Neural cell (in vitro differentiated cells): ENCODE results near the gene PRDM2. TPM values are rescaled to one million over a fixed set of nuclear protein-coding genes. Genes with fewer than 3 reads are reported as not detected.

ENCODE experiments used
- H2AFZ ChIP-seq: fragments of 200-600, 300-800 bp; sonication (generic), shearing (Covaris generic); 2 replicates; pipeline ENCODE4 v1.6.0; 2014; ENCODE audit warnings: low read depth, mild to moderate bottlenecking, antibody characterized with exemption, low read length, moderate library complexity
- H3F3A ChIP-seq: fragments of 200-600 bp; shearing (Covaris generic); 2 replicates; pipeline ENCODE4 v1.6.1; 2016; ENCODE audit warnings: mild to moderate bottlenecking, moderate library complexity, mixed read lengths, antibody characterized with exemption, low read length; ENCODE audit not compliant: insufficient read depth, poor library complexity, severe bottlenecking
- H3K27ac ChIP-seq: fragments of 200-600, 300-800 bp; sonication (generic), shearing (Covaris generic); 2 replicates; pipeline ENCODE4 v1.5.1; 2014; ENCODE audit warnings: mild to moderate bottlenecking, low read length, moderate library complexity
- H3K27me3 ChIP-seq: fragments of 300-800, 200-600 bp; sonication (generic), shearing (Covaris generic); 2 replicates; pipeline ENCODE4 v1.6.0; 2014; ENCODE audit warnings: mild to moderate bottlenecking, low read depth, low read length, moderate library complexity; ENCODE audit not compliant: insufficient read depth
- H3K36me3 ChIP-seq: fragments of 300-800, 200-600 bp; sonication (generic), shearing (Covaris generic); 2 replicates; pipeline ENCODE4 v1.5.1; 2014; ENCODE audit warnings: mild to moderate bottlenecking, antibody characterized with exemption, low read length, moderate library complexity; ENCODE audit not compliant: insufficient read depth
- H3K4me2 ChIP-seq: fragments of 300-800, 200-600 bp; sonication (generic), shearing (Covaris generic); 2 replicates; pipeline ENCODE4 v1.6.0; 2014; ENCODE audit warnings: mild to moderate bottlenecking, low read length
- H3K4me3 ChIP-seq: fragments of 300-800, 200-600 bp; sonication (generic), shearing (Covaris generic); 2 replicates; pipeline ENCODE4 v1.5.1; 2014; ENCODE audit warnings: mild to moderate bottlenecking, low read length, moderate library complexity
- H3K79me2 ChIP-seq: fragments of 200-600 bp; shearing (Covaris generic); replicated peaks from 2 replicates; pipeline ENCODE4 v1.6.0; 2014; ENCODE audit warnings: mild to moderate bottlenecking, low read length, moderate library complexity; ENCODE audit not compliant: insufficient read depth
- H3K9ac ChIP-seq: fragments of 300-800, 200-600 bp; sonication (generic), shearing (Covaris generic); 2 replicates; pipeline ENCODE4 v1.6.1; 2016; ENCODE audit warnings: mild to moderate bottlenecking, low read length, mixed read lengths
- H3K9me2 ChIP-seq: fragments of 200-600 bp; shearing (Covaris generic); 2 replicates; pipeline ENCODE4 v1.6.1; 2016; ENCODE audit warnings: mild to moderate bottlenecking, low read length, mixed read lengths; ENCODE audit not compliant: insufficient read depth
- H3K9me3 ChIP-seq: fragments of 200-600, 300-800 bp; sonication (generic), shearing (Covaris generic); 2 replicates; pipeline ENCODE4 v1.6.1; 2016; ENCODE audit warnings: mild to moderate bottlenecking, mixed run types, low read length, moderate library complexity, mixed read lengths
- H4K20me1 ChIP-seq: fragments of 200-600 bp; shearing (Covaris generic); 2 replicates; pipeline ENCODE4 v1.6.1; 2016; ENCODE audit warnings: mild to moderate bottlenecking, mixed run types; ENCODE audit not compliant: insufficient read depth
- EP300 ChIP-seq: fragments of 450-650 bp; conservative IDR thresholded peaks from 2 replicates; pipeline ENCODE4 v1.6.1; 2014; ENCODE audit warnings: antibody characterized with exemption, mild to moderate bottlenecking, moderate library complexity; ENCODE audit not compliant: poor library complexity, severe bottlenecking
- EZH2 ChIP-seq: fragments of 200-600, 300-800 bp; shearing (Covaris generic), sonication (generic); IDR thresholded peaks from 2 replicates; pipeline ENCODE4 v1.6.1; 2014; ENCODE audit warnings: antibody characterized with exemption, low read length, borderline replicate concordance, mild to moderate bottlenecking; ENCODE audit not compliant: insufficient read depth, poor library complexity, severe bottlenecking
- MXI1 ChIP-seq: fragments of 450-650 bp; conservative IDR thresholded peaks from 2 replicates; pipeline ENCODE4 v1.6.1; 2014; ENCODE audit warnings: antibody characterized with exemption, mild to moderate bottlenecking; ENCODE audit not compliant: poor library complexity, severe bottlenecking
- POLR2AphosphoS5 ChIP-seq: IDR thresholded peaks from 2 replicates; pipeline ENCODE4 v1.6.1; 2012
- RAD21 ChIP-seq: fragments of 450-650 bp; conservative IDR thresholded peaks from 2 replicates; pipeline ENCODE4 v1.6.1; 2014; ENCODE audit warnings: antibody characterized with exemption, mild to moderate bottlenecking, moderate library complexity
- SMC3 ChIP-seq: fragments of 450-650 bp; conservative IDR thresholded peaks from 2 replicates; pipeline ENCODE4 v1.6.1; 2014; ENCODE audit warnings: antibody characterized with exemption, mild to moderate bottlenecking, moderate library complexity; ENCODE audit not compliant: poor library complexity
- TAF1 ChIP-seq: IDR thresholded peaks from 2 replicates; pipeline ENCODE4 v1.6.1; 2012; ENCODE audit warnings: low read depth
- polyA plus RNA-seq: library from polyadenylated mRNA; depleted of rRNA; stranded (reverse); fragments of >200 nt; gene quantifications from 2 replicates; pipeline ENCODE4 v1.2.3, GENCODE V29; 2014
- TF ChIP-seq, protein P1 (sequence below): fragments of 450-650 bp; IDR thresholded peaks from 2 replicates; pipeline ENCODE4 v1.5.1; 2014; ENCODE audit warnings: antibody characterized with exemption, mild to moderate bottlenecking, moderate library complexity; ENCODE audit not compliant: poor library complexity, severe bottlenecking
- TF ChIP-seq, protein P2 (sequence below): IDR thresholded peaks from 2 replicates; pipeline ENCODE4 v1.6.1; 2012; ENCODE audit warnings: borderline replicate concordance

PRDM2 gene
- polyA plus RNA-seq, 1 donor from 2014 or later = 10.7 TPM

DNA sequence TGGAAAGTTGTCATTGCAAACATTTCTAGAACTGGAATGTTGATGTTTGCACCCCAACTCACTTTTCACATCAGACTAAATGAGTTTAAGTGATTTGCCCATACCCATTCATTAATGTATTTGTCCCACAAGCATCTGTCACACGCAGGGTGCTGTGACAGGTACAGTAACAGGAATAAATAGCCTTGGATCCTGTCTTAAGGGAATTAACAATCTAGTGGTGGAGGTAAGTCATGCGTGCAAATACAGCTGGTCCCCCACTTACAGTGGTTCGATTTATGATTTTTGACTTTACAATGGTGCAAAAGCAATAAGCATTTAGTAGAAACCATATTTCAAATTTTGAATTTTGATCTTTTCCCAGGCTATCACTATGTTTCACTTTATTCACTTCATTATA is 17.5 kb upstream of the PRDM2 start:
- H3K79me2 ChIP-seq = no peaks in the 10 kb centered on the region
- no peaks in the 10 kb centered on the region for H3K27me3 ChIP-seq
- no peaks in the 10 kb centered on the region for H3K9me2 ChIP-seq
- no peak overlapping the region for H3K4me3 ChIP-seq
- no peak overlapping the region for H3K4me2 ChIP-seq
- H2AFZ ChIP-seq = no peak overlapping the region
- H3K36me3 ChIP-seq = no peaks in the 10 kb centered on the region
- no peak overlapping the region for H3K9ac ChIP-seq
- TF ChIP-seq RAD21 (no peak), POLR2AphosphoS5 (no peak), EZH2 (no peak), MXI1 (no peak), EP300 (no peak), TAF1 (no peak), SMC3 (no peak)
- TF ChIP-seq, protein P1, sequence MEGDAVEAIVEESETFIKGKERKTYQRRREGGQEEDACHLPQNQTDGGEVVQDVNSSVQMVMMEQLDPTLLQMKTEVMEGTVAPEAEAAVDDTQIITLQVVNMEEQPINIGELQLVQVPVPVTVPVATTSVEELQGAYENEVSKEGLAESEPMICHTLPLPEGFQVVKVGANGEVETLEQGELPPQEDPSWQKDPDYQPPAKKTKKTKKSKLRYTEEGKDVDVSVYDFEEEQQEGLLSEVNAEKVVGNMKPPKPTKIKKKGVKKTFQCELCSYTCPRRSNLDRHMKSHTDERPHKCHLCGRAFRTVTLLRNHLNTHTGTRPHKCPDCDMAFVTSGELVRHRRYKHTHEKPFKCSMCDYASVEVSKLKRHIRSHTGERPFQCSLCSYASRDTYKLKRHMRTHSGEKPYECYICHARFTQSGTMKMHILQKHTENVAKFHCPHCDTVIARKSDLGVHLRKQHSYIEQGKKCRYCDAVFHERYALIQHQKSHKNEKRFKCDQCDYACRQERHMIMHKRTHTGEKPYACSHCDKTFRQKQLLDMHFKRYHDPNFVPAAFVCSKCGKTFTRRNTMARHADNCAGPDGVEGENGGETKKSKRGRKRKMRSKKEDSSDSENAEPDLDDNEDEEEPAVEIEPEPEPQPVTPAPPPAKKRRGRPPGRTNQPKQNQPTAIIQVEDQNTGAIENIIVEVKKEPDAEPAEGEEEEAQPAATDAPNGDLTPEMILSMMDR = no peak
- TF ChIP-seq, protein P2, sequence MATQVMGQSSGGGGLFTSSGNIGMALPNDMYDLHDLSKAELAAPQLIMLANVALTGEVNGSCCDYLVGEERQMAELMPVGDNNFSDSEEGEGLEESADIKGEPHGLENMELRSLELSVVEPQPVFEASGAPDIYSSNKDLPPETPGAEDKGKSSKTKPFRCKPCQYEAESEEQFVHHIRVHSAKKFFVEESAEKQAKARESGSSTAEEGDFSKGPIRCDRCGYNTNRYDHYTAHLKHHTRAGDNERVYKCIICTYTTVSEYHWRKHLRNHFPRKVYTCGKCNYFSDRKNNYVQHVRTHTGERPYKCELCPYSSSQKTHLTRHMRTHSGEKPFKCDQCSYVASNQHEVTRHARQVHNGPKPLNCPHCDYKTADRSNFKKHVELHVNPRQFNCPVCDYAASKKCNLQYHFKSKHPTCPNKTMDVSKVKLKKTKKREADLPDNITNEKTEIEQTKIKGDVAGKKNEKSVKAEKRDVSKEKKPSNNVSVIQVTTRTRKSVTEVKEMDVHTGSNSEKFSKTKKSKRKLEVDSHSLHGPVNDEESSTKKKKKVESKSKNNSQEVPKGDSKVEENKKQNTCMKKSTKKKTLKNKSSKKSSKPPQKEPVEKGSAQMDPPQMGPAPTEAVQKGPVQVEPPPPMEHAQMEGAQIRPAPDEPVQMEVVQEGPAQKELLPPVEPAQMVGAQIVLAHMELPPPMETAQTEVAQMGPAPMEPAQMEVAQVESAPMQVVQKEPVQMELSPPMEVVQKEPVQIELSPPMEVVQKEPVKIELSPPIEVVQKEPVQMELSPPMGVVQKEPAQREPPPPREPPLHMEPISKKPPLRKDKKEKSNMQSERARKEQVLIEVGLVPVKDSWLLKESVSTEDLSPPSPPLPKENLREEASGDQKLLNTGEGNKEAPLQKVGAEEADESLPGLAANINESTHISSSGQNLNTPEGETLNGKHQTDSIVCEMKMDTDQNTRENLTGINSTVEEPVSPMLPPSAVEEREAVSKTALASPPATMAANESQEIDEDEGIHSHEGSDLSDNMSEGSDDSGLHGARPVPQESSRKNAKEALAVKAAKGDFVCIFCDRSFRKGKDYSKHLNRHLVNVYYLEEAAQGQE = no peak
- no peaks in the 10 kb centered on the region for H3F3A ChIP-seq
- no peak overlapping the region for H3K27ac ChIP-seq
- H3K9me3 ChIP-seq = no peaks in the 10 kb centered on the region
- H4K20me1 ChIP-seq = no peaks in the 10 kb centered on the region

DNA sequence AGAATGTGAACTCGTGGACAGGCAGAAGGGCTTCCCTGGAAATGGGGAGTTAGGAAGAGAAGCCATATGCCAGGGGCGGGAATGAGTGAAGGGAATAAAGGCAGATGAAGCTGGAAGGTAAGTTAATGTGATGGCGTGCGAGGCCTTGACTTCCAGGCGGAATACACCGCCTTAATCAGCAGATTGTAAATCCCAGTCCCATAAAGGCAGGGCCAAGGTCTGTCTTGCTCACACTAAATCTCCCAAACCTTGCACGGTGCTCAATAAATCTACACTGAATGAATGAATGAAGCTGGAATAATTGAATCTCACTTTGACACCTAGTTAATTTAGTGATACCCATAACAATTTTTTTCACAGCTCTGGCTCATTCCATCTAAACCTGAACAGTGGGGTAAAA is 16.8 kb upstream of the PRDM2 start:
- no peak overlapping the region for H2AFZ ChIP-seq
- H3K27ac ChIP-seq = no peak overlapping the region
- no peak overlapping the region for H3K4me3 ChIP-seq

More for the DNA sequence above, 16.8 kb upstream of the PRDM2 start:
- H3K27me3 ChIP-seq = no peaks in the 10 kb centered on the region
- no peak overlapping the region for H3K9ac ChIP-seq
- no peaks in the 10 kb centered on the region for H4K20me1 ChIP-seq
- H3K4me2 ChIP-seq = no peak overlapping the region
- H3K9me2 ChIP-seq = no peaks in the 10 kb centered on the region
- no peaks in the 10 kb centered on the region for H3F3A ChIP-seq
- TF ChIP-seq SMC3 = no peak
- TF ChIP-seq MXI1 = no peak
- no peak for TF ChIP-seq TAF1
- no peaks in the 10 kb centered on the region for H3K79me2 ChIP-seq
- no peaks in the 10 kb centered on the region for H3K9me3 ChIP-seq
- no peaks in the 10 kb centered on the region for H3K36me3 ChIP-seq
